ENCODE data around the gene CAPN14.
"Not testable (repeated sequence)": the region's sequence is repeated elsewhere in the genome, so short reads cannot be mapped to it uniquely, and the experiment has no call there.

CAPN14 gene

GRCh38 chr2:31192851-31193392 is 24.4 kb downstream of the CAPN14 start:
- no peak overlapping the region for H3K4me3 ChIP-seq (ENCODE audit: control insufficient read depth, low read depth, low read length)
- DNase-seq (ENCODE audit: low read depth): no peak
- no peak for TF ChIP-seq CTCF (conservative IDR thresholded peaks at IDR 0.05; ENCODE audit: control insufficient read depth, insufficient read depth, low read depth, low read length)

GRCh38 chr2:31192396-31192795 is 24.9 kb downstream of the CAPN14 start:
- no peak for TF ChIP-seq CTCF (conservative IDR thresholded peaks at IDR 0.05; ENCODE audit: control insufficient read depth, insufficient read depth, low read depth, low read length)
- DNase-seq (ENCODE audit: low read depth): no peak

GRCh38 chr2:31191931-31192330 is 25.4 kb downstream of the CAPN14 start:
- H3K4me3 ChIP-seq (ENCODE audit: control insufficient read depth, low read depth, low read length): no peak overlapping the region
- no peak for TF ChIP-seq CTCF (conservative IDR thresholded peaks at IDR 0.05; ENCODE audit: control insufficient read depth, insufficient read depth, low read depth, low read length)
- DNase-seq (ENCODE audit: low read depth): no peak

More at GRCh38 chr2:31192396-31192795, 24.9 kb downstream of the CAPN14 start:
- H3K4me3 ChIP-seq (ENCODE audit: control insufficient read depth, low read depth, low read length): no peak overlapping the region

- TF ChIP-seq CTCF (conservative IDR thresholded peaks at IDR 0.05; ENCODE audit: control insufficient read depth, insufficient read depth, low read depth, low read length): no peak
- DNase-seq (ENCODE audit: low read depth): no peak
- H3K4me3 ChIP-seq (ENCODE audit: control insufficient read depth, low read depth, low read length): no peak overlapping the region
Measured at GRCh38 chr2:31190188-31190587, 27.1 kb downstream of the CAPN14 start.

- TF ChIP-seq CTCF (conservative IDR thresholded peaks at IDR 0.05; ENCODE audit: control insufficient read depth, insufficient read depth, low read depth, low read length): no peak
- DNase-seq (ENCODE audit: low read depth): no peak
- no peak overlapping the region for H3K4me3 ChIP-seq (ENCODE audit: control insufficient read depth, low read depth, low read length)
Measured at GRCh38 chr2:31189141-31189540, 28.2 kb downstream of the CAPN14 start.

- H3K4me3 ChIP-seq (ENCODE audit: control insufficient read depth, low read depth, low read length): no peak overlapping the region
- no peak for DNase-seq (ENCODE audit: low read depth)
- no peak for TF ChIP-seq CTCF (conservative IDR thresholded peaks at IDR 0.05; ENCODE audit: control insufficient read depth, insufficient read depth, low read depth, low read length)
Measured at GRCh38 chr2:31188131-31188530, 29.2 kb downstream of the CAPN14 start.

GRCh38 chr2:31187166-31187565 is 30.1 kb downstream of the CAPN14 start:
- TF ChIP-seq CTCF (conservative IDR thresholded peaks at IDR 0.05; ENCODE audit: control insufficient read depth, insufficient read depth, low read depth, low read length): no peak
- DNase-seq (ENCODE audit: low read depth): no peak
- no peak overlapping the region for H3K4me3 ChIP-seq (ENCODE audit: control insufficient read depth, low read depth, low read length)

GRCh38 chr2:31183973-31184372 is 33.3 kb downstream of the CAPN14 start:
- not testable (repeated sequence) for H3K4me3 ChIP-seq (ENCODE audit: control insufficient read depth, low read depth, low read length); DNase-seq (ENCODE audit: low read depth)

Data from fibroblast of mammary gland (primary cell).